SK-N-SH treated with all-trans-retinoic acid at 6 μM for 48 hours (cell line): ENCODE results near the gene EMC10.

Source experiments
- SNAI2 ChIP-seq: fragments of 250-450 bp; sonication (Bioruptor Pico); IDR thresholded peaks from 2 replicates; pipeline ENCODE4 v1.5.0; 2020; ENCODE audit warnings: mild to moderate bottlenecking, moderate library complexity
- TF ChIP-seq, protein P1 (sequence below): fragments of 250-450 bp; sonication (Bioruptor Pico); IDR thresholded peaks from 2 replicates; pipeline ENCODE4 v1.8.0; 2020; ENCODE audit warnings: mild to moderate bottlenecking, moderate library complexity, borderline replicate concordance
- TF ChIP-seq, protein P2 (sequence below): fragments of 250-450 bp; sonication (Bioruptor Pico); IDR thresholded peaks from 2 replicates; pipeline ENCODE4 v1.8.0; 2021; ENCODE audit warnings: low read depth, mild to moderate bottlenecking, moderate library complexity, borderline replicate concordance

GRCh38 chr19:50485284-50485955 lies 9.1 kb downstream of the EMC10 start:
- TF ChIP-seq, protein P1, sequence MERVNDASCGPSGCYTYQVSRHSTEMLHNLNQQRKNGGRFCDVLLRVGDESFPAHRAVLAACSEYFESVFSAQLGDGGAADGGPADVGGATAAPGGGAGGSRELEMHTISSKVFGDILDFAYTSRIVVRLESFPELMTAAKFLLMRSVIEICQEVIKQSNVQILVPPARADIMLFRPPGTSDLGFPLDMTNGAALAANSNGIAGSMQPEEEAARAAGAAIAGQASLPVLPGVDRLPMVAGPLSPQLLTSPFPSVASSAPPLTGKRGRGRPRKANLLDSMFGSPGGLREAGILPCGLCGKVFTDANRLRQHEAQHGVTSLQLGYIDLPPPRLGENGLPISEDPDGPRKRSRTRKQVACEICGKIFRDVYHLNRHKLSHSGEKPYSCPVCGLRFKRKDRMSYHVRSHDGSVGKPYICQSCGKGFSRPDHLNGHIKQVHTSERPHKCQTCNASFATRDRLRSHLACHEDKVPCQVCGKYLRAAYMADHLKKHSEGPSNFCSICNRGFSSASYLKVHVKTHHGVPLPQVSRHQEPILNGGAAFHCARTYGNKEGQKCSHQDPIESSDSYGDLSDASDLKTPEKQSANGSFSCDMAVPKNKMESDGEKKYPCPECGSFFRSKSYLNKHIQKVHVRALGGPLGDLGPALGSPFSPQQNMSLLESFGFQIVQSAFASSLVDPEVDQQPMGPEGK (CRISPR knock-in tag), result no peak
- TF ChIP-seq, protein P2, sequence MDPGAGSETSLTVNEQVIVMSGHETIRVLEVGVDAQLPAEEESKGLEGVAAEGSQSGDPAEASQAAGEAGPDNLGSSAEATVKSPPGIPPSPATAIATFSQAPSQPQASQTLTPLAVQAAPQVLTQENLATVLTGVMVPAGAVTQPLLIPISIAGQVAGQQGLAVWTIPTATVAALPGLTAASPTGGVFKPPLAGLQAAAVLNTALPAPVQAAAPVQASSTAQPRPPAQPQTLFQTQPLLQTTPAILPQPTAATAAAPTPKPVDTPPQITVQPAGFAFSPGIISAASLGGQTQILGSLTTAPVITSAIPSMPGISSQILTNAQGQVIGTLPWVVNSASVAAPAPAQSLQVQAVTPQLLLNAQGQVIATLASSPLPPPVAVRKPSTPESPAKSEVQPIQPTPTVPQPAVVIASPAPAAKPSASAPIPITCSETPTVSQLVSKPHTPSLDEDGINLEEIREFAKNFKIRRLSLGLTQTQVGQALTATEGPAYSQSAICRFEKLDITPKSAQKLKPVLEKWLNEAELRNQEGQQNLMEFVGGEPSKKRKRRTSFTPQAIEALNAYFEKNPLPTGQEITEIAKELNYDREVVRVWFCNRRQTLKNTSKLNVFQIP (CRISPR knock-in tag), result no peak
- no peak for TF ChIP-seq SNAI2
